ENCODE measurements around the gene RPS29. TPM values are rescaled to one million over a fixed set of nuclear protein-coding genes. Genes with fewer than 3 reads are reported as not detected.

RPS29 gene
- total and polyA plus RNA-seq, 2 of the 13 experiments (the other 11 are each of a cell fraction or from before 2014, with no cell fraction given) = 4,303 to 8,215 TPM

GRCh38 chr14:49619730-49620129 is 33.5 kb upstream of the RPS29 start:
- no peak for DNase-seq (ENCODE audit: low spot score)
- Histone ChIP-seq H3K36me3 (replicated peaks in 1 of 2; ENCODE audit: control insufficient read depth in 1 of 2, insufficient read depth in 2 of 2, low read length in 2 of 2) (peaks cover 0 to 14% of the 10 kb centered on the region in 2 experiments; a peak in 2 of 5 replicates), H4K20me1 (ENCODE audit: insufficient read depth, low read length) (peaks cover 12% of the 10 kb centered on the region), H3K4me3 (replicated peaks in 1 of 3; ENCODE audit: insufficient read depth in 1 of 3, low read depth in 2 of 3, low read length in 3 of 3) (peak overlapping the region; percentile 79 to 92 (median 92)), H3K79me2 (ENCODE audit: insufficient read depth, low read length) (peaks cover 58% of the 10 kb centered on the region), H3K4me2 (ENCODE audit: low read depth, low read length) (peak overlapping the region; percentile 74), H3K27ac (ENCODE audit: extremely low read length, insufficient read depth, low read length) (peak overlapping the region; percentile 94), H3K27me3 (ENCODE audit: control insufficient read depth in 1 of 2, insufficient read depth in 2 of 2, low read length in 2 of 2) (no peaks in the 10 kb centered on the region; a peak in 1 of 5 replicates), H2AFZ (ENCODE audit: low read length) (no peak overlapping the region), H3K9ac (ENCODE audit: insufficient read depth, low read depth, low read length) (peak overlapping the region; percentile 96), H3K4me1 (ENCODE audit: insufficient read depth, low read length) (peaks cover 62% of the 10 kb centered on the region), H3K9me3 (ENCODE audit: low read length) (no peaks in the 10 kb centered on the region)
- intact Hi-C loops (cut with micrococcal nuclease; ENCODE audit: unreplicated experiment) (loop anchor here (2.0 kb wide), 2 partner anchors 23 to 33 kb away; partner anchors contain the start of gene RPS29), in situ Hi-C loops (cut with HindIII; ENCODE audit: extremely low pct_ligation_motif_present, low pct_unique_long_range_greater_than_20kb) (no loop called here)
- 2% methylated on average over 11 of the region's 11 CpGs for WGBS (ENCODE audit: low lambda C conversion rate)
- 0 out of 2 replicates have a peak, but pooled peaks have one; percentile 21 for TF ChIP-seq RBFOX2 (IDR thresholded peaks at IDR 0.05; ENCODE audit: low read depth, low read length)
- TF ChIP-seq ZFP41 (CRISPR knock-in tag; IDR thresholded peaks at IDR 0.05; ENCODE audit: borderline replicate concordance) = no peak
- TF ChIP-seq CCDC6 (CRISPR knock-in tag; IDR thresholded peaks at IDR 0.05) = 0 out of 2 replicates have a peak, but pooled peaks have one; percentile 1
- TF ChIP-seq CERS6 (CRISPR knock-in tag; IDR thresholded peaks at IDR 0.05) = no peak
- no peak for TF ChIP-seq ZNF337 (CRISPR knock-in tag; IDR thresholded peaks at IDR 0.05; ENCODE audit: borderline replicate concordance, low read depth)
- TF ChIP-seq SNAPC4 (CRISPR knock-in tag; IDR thresholded peaks at IDR 0.05) = peak; percentile 14; the same call in 1 of the 2 replicates
- no peak for TF ChIP-seq PCBP1 (IDR thresholded peaks at IDR 0.05; ENCODE audit: borderline replicate concordance, low read depth, low read length)
- no peak for ATAC-seq
- no peak for FAIRE-seq
- BruUV-seq (replicated peaks) = TSS peak; percentile 82
- POLR2A ChIA-PET = interaction anchor here (0.6 to 3.4 kb wide), 25 partner anchors 8 to 243 kb away, joined by 3 to 65 read pairs (median 7); partner anchors contain the start of genes DNAAF2, KLHDC2, LRR1 and NEMF
- CTCF ChIA-PET (ENCODE audit: low intra/inter-chr PET ratio, low total read pairs) = interaction anchor here (1.0 kb wide), 1 partner anchor 15 kb away, joined by 3 read pairs; no protein-coding TSS in a partner anchor
